Nephron progenitor cell (in vitro differentiated cells): ENCODE measurements around the gene ZNF569.

Source experiments
- DNase-seq: peaks from one replicate; pipeline ENCODE4 v3.0.0; 2021
- H3K27ac Mint-ChIP-seq: 2 replicates; pipeline ENCODE4 v1.8.0; 2021; ENCODE audit warnings: mild to moderate bottlenecking, moderate library complexity, mixed read lengths
- H3K27me3 Mint-ChIP-seq: 2 replicates; pipeline ENCODE4 v1.8.0; 2021; ENCODE audit warnings: mild to moderate bottlenecking, low read depth, mixed read lengths; ENCODE audit not compliant: poor library complexity
- H3K36me3 Mint-ChIP-seq: 2 replicates; pipeline ENCODE4 v1.8.0; 2021; ENCODE audit warnings: low read depth, mixed read lengths
- H3K4me1 Mint-ChIP-seq: 2 replicates; pipeline ENCODE4 v1.8.0; 2021; ENCODE audit warnings: mixed read lengths
- H3K4me3 Mint-ChIP-seq: 2 replicates; pipeline ENCODE4 v1.8.0; 2021; ENCODE audit warnings: mild to moderate bottlenecking, moderate library complexity, mixed read lengths
- H3K9me3 Mint-ChIP-seq: 2 replicates; pipeline ENCODE4 v1.8.0; 2021; ENCODE audit warnings: mild to moderate bottlenecking, moderate library complexity, mixed read lengths
- CTCF ChIP-seq: fragments of 200-600 bp; sonication (generic); IDR thresholded peaks from 2 replicates; pipeline ENCODE4 v1.5.0; 2021; ENCODE audit warnings: antibody characterized with exemption

The ZNF569 gene

GRCh38 chr19:37470216-37470615 lies 3.0 kb upstream of the ZNF569 start:
- Mint-ChIP-seq H3K27ac (no peak overlapping the region), H3K4me1 (peaks cover 29% of the 10 kb centered on the region), H3K27me3 (peaks cover 10% of the 10 kb centered on the region), H3K4me3 (peak overlapping the region; percentile 99), H3K9me3 (peaks cover 52% of the 10 kb centered on the region), H3K36me3 (peaks cover 42% of the 10 kb centered on the region)
- DNase-seq, result no peak
- no peak for TF ChIP-seq CTCF

- no peak for TF ChIP-seq CTCF
- H3K9me3 Mint-ChIP-seq, result peaks cover 63% of the 10 kb centered on the region
- H3K4me1 Mint-ChIP-seq, result peaks cover 29% of the 10 kb centered on the region
- peak within 1 kb of the TSS; percentile 98 for H3K27ac Mint-ChIP-seq
- peak; percentile 83 for DNase-seq
- peaks cover 53% of the 10 kb centered on the region for H3K36me3 Mint-ChIP-seq
- peak within 1 kb of the TSS; percentile 99 for H3K4me3 Mint-ChIP-seq
- H3K27me3 Mint-ChIP-seq, result peaks cover 10% of the 10 kb centered on the region
These were observed 1.9 kb upstream of the ZNF569 start, which contains the start of gene ZNF570 for GRCh38 chr19:37468961-37469777. Gene ZNF570, plus strand, starts transcription at chr19:37469356. Its CDS starts 999 bp downstream, at chr19:37470355.

- H3K4me3 Mint-ChIP-seq, result peak overlapping the region; percentile 99
- peaks cover 29% of the 10 kb centered on the region for H3K4me1 Mint-ChIP-seq
- no peak for TF ChIP-seq CTCF
- DNase-seq, result no peak
- peaks cover 54% of the 10 kb centered on the region for H3K36me3 Mint-ChIP-seq
- H3K9me3 Mint-ChIP-seq, result peaks cover 63% of the 10 kb centered on the region
- H3K27me3 Mint-ChIP-seq, result peaks cover 10% of the 10 kb centered on the region
- H3K27ac Mint-ChIP-seq, result peak overlapping the region; percentile 99
These were observed 405 bp upstream of the ZNF569 start for GRCh38 chr19:37467608-37468090.

- Mint-ChIP-seq H3K27me3 (peaks cover 10% of the 10 kb centered on the region), H3K4me1 (peaks cover 29% of the 10 kb centered on the region), H3K36me3 (peaks cover 54% of the 10 kb centered on the region), H3K27ac (peak overlapping the region; percentile 99), H3K9me3 (peaks cover 63% of the 10 kb centered on the region), H3K4me3 (peak overlapping the region; percentile 99)
- no peak for DNase-seq
- TF ChIP-seq CTCF, result no peak
These were observed 907 bp downstream of the ZNF569 start for GRCh38 chr19:37466277-37466797.

- no peak for TF ChIP-seq CTCF
- peaks cover 24% of the 10 kb centered on the region for H3K36me3 Mint-ChIP-seq
- no peaks in the 10 kb centered on the region for H3K9me3 Mint-ChIP-seq
- H3K27ac Mint-ChIP-seq, result no peak overlapping the region
- H3K27me3 Mint-ChIP-seq, result no peaks in the 10 kb centered on the region
- no peaks in the 10 kb centered on the region for H3K4me1 Mint-ChIP-seq
- DNase-seq, result no peak
- H3K4me3 Mint-ChIP-seq, result no peak overlapping the region
These were observed 14.6 kb downstream of the ZNF569 start for GRCh38 chr19:37452500-37453245.
